Measurements from ENCODE around the gene RARB.

Gene RARB

DNA sequence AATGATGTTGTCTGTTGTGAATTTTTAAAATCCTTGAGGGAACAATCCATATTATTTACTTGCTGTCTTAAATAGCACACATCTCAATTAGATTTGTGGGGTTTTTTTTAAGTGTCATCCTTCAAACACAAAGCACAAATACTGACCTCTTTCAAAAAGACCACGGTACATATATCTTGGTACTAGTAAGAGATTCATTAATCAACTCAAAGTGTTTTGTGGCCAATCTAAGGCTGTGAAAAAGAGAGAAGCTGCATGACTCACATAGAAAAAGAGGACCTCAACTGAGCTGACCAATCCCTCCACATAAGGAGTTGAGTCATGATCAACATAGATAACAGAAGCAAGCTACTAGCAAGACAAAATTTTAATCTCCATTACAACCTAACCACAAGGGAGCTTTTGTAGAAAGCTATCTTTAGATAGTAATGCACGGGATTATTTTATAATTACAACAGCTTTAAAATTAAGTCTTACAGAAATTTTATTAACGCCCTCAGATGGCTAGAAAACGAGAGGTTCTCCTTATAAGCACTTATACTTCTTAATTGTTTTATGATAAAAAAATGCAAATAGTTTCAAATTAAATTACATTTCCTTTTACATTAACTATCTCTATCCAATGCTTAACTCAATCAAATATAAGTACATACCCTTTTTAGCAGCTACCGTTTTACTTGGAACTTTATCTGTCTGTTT, 176.2 kb downstream of the RARB start:
- TF ChIP-seq, protein P1, sequence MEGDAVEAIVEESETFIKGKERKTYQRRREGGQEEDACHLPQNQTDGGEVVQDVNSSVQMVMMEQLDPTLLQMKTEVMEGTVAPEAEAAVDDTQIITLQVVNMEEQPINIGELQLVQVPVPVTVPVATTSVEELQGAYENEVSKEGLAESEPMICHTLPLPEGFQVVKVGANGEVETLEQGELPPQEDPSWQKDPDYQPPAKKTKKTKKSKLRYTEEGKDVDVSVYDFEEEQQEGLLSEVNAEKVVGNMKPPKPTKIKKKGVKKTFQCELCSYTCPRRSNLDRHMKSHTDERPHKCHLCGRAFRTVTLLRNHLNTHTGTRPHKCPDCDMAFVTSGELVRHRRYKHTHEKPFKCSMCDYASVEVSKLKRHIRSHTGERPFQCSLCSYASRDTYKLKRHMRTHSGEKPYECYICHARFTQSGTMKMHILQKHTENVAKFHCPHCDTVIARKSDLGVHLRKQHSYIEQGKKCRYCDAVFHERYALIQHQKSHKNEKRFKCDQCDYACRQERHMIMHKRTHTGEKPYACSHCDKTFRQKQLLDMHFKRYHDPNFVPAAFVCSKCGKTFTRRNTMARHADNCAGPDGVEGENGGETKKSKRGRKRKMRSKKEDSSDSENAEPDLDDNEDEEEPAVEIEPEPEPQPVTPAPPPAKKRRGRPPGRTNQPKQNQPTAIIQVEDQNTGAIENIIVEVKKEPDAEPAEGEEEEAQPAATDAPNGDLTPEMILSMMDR (conservative IDR thresholded peaks at IDR 0.05; ENCODE audit: low read length), result no peak
- no peak overlapping the region for H3K4me3 ChIP-seq (ENCODE audit: low read length)
- DNase-seq (ENCODE audit: low read depth), result peak; percentile 62

DNA sequence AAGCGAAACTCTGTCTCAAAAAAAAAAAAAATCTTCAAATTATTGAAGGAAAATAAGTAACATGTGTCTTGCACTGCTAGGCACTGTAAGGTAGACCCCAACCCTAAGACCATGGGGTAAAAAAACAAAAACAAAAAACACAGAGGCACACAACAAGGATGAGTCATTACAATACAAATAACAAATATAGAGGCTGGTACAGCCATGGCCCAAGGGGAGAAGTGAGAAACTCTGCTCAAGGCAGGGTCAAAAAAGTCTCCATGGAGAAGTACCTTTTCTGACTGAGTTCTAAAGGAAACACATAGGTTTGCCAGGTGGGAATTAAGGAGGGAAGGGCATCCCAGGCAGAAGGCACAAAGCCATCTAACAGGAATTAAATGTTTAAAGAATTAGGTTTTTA, 182.1 kb downstream of the RARB start:
- no peak for DNase-seq (ENCODE audit: low read depth)
- no peak overlapping the region for H3K4me3 ChIP-seq (ENCODE audit: low read length)
- TF ChIP-seq, protein P1 (conservative IDR thresholded peaks at IDR 0.05; ENCODE audit: low read length), result no peak

DNA sequence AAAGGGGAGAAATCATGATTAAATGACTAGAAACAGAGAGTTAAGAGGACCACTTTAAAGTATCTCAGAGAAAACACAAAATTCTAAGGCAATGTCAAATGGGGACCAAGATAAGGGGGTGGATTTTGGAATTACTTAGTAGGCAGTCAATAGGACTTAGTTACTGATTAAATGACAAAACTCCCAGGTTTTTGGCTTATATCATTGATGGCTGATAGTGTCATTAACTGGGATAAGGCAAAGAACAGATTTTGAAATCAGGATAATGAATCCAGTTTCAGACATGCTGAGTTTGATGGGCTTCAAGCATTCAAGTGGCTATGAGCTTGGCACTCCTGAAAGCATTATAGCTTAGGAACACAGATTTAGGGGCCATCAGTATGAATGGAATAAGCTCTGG, 182.7 kb downstream of the RARB start:
- TF ChIP-seq, protein P1 (conservative IDR thresholded peaks at IDR 0.05; ENCODE audit: low read length), result no peak
- H3K4me3 ChIP-seq (ENCODE audit: low read length), result no peak overlapping the region
- no peak for DNase-seq (ENCODE audit: low read depth)

DNA sequence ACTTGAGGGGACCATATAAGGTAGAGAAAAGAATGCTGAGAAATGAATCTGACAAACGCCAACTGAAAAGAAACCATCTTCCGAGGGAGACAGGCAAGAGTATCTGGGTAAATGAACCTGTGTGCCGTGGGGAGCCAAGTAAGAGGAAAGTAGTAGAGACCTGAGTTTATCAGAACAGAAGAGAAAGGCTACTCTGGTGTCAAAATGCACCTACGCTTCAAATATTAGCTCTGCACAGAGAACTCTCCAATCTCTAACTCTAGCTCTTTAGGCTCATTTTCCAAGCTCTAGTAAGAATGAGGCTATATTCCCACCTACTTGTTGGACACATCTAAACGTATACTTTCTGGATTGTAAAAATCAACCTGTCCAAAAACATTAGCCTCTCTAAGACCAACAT, 183.1 kb downstream of the RARB start:
- no peak overlapping the region for H3K4me3 ChIP-seq (ENCODE audit: low read length)
- TF ChIP-seq, protein P1 (conservative IDR thresholded peaks at IDR 0.05; ENCODE audit: low read length), result no peak
- no peak for DNase-seq (ENCODE audit: low read depth)

DNA sequence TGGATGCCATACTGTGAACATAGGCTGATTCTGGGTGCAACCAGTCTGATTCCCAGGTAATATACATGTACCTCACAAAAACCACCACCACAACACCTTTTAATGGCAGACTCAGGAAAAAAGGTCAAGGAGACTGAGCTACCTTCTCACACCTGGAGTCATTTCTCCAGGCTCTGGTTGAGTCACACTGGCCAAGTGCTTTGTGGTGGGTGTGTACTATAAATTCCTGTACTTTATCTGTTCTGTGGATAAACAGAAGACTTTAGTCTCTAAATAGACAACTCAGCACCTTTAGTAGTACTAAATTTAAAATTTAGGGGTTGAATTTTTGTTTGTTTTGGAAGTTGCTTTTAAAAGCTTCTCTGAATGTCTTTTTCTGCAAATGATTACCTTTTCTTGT, 190.0 kb downstream of the RARB start:
- TF ChIP-seq, protein P1 (conservative IDR thresholded peaks at IDR 0.05; ENCODE audit: low read length), result no peak
- H3K4me3 ChIP-seq (ENCODE audit: low read length), result no peak overlapping the region
- DNase-seq (ENCODE audit: low read depth), result no peak

DNA sequence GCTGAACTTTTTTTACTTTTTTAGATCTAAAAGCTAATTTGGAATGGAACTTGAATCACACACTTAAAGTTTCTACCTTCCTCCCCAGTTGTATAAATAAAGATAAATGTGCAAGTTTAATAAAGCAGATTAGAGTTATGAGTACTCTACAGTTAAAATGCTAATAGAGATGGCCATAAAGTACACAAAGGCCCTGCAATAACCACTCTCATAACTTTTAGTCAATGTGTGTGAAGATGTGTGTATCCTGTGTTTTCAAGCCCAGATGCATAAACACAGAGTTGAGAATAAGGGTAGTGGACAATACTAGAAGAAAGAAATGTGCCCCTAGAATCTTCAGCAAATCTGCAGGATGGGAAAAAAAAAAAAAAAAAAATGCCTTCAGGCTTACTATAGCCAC, 191.3 kb downstream of the RARB start:
- TF ChIP-seq, protein P1 (conservative IDR thresholded peaks at IDR 0.05; ENCODE audit: low read length), result no peak
- no peak overlapping the region for H3K4me3 ChIP-seq (ENCODE audit: low read length)
- DNase-seq (ENCODE audit: low read depth), result no peak

DNA sequence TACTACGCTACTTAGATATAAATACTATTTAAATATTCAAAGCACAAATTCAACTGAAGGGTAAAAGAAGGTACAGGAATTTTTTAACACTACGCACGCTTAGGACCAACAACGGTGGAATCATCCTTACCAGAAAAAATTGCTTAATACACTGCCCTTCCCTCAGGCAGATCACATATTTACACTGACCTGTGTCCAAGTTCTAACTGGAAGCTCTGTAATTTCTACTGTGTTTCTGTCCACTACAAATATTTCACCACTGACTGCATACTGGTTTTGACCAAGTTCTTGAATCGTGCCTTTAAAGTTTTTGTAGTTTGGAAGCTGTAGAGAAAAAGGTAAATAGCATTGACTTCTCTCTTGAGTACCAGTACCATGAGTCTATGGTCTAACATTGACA, 192.4 kb downstream of the RARB start:
- no peak for DNase-seq (ENCODE audit: low read depth)
- H3K4me3 ChIP-seq (ENCODE audit: low read length), result no peak overlapping the region
- TF ChIP-seq, protein P1 (conservative IDR thresholded peaks at IDR 0.05; ENCODE audit: low read length), result no peak
